Erythroblast (primary cell): ENCODE results near the gene ZCCHC7.
"Not testable (repeated sequence)": the region's sequence is repeated elsewhere in the genome, so short reads cannot be mapped to it uniquely, and the experiment has no call there.

Experiments
- DNase-seq, 2 experiments: peaks; one replicate each; lab custom pipeline; 2025; lab: John Stamatoyannopoulos, UW
- GATA1 ChIP-seq: IDR thresholded peaks from 2 replicates; pipeline ENCODE4 v1.6.1; 2011; ENCODE audit warnings: low read depth, mild to moderate bottlenecking, control low read depth, low read length, moderate library complexity
- POLR2A ChIP-seq: IDR thresholded peaks from 2 replicates; pipeline ENCODE4 v1.6.1; 2011; ENCODE audit warnings: mild to moderate bottlenecking, low read length

Gene ZCCHC7

GRCh38 chr9:37178742-37179141, 58.4 kb downstream of the ZCCHC7 start:
- no peak for DNase-seq
- TF ChIP-seq GATA1 (no peak), POLR2A (no peak)

GRCh38 chr9:37179576-37179975, 59.2 kb downstream of the ZCCHC7 start:
- no peak for TF ChIP-seq GATA1
- TF ChIP-seq POLR2A: no peak
- DNase-seq: no peak

GRCh38 chr9:37180138-37180537, 59.8 kb downstream of the ZCCHC7 start:
- TF ChIP-seq GATA1: no peak
- TF ChIP-seq POLR2A: no peak
- no peak for DNase-seq

GRCh38 chr9:37182718-37183117, 62.3 kb downstream of the ZCCHC7 start:
- TF ChIP-seq POLR2A: no peak
- TF ChIP-seq GATA1: no peak
- no peak for DNase-seq

GRCh38 chr9:37184905-37185867, 64.8 kb downstream of the ZCCHC7 start:
- no peak for TF ChIP-seq GATA1
- TF ChIP-seq POLR2A: no peak
- peak in 1 of 2 experiments; percentile 20 for DNase-seq

- TF ChIP-seq GATA1 (no peak), POLR2A (no peak)
- DNase-seq: no peak
Measured at GRCh38 chr9:37187292-37187691, 66.9 kb downstream of the ZCCHC7 start.

GRCh38 chr9:37187713-37188439, 67.5 kb downstream of the ZCCHC7 start:
- no peak for DNase-seq

GRCh38 chr9:37190739-37191138, 70.4 kb downstream of the ZCCHC7 start:
- not testable (repeated sequence) for DNase-seq

More at GRCh38 chr9:37187713-37188439, 67.5 kb downstream of the ZCCHC7 start:
- TF ChIP-seq GATA1: no peak
- TF ChIP-seq POLR2A: no peak

- TF ChIP-seq POLR2A (no peak), GATA1 (no peak)
- no peak for DNase-seq
Measured at GRCh38 chr9:37191403-37192089, 71.2 kb downstream of the ZCCHC7 start.

- DNase-seq: no peak
- no peak for TF ChIP-seq GATA1
- no peak for TF ChIP-seq POLR2A
Measured at GRCh38 chr9:37192803-37193202, 72.4 kb downstream of the ZCCHC7 start.

- no peak for TF ChIP-seq POLR2A
- TF ChIP-seq GATA1: peak; percentile 73
- peak; percentile 92 to 96 for DNase-seq
Measured at GRCh38 chr9:37197158-37198038, 77.0 kb downstream of the ZCCHC7 start.

- TF ChIP-seq GATA1: no peak
- no peak for TF ChIP-seq POLR2A
- DNase-seq: peak; percentile 30 to 63
Measured at GRCh38 chr9:37198039-37198729, 77.8 kb downstream of the ZCCHC7 start.

GRCh38 chr9:37198831-37199230, 78.5 kb downstream of the ZCCHC7 start:
- no peak for DNase-seq
- TF ChIP-seq POLR2A (no peak), GATA1 (no peak)
